ENCODE measurements around the gene ZNF555. TPM values are rescaled to one million over a fixed set of nuclear protein-coding genes. Genes with fewer than 3 reads are reported as not detected.

Gene ZNF555
- total and polyA plus RNA-seq, 2 of the 13 experiments (the other 11 are each of a cell fraction or from before 2014, with no cell fraction given) = 5.0 to 8.0 TPM

- TF ChIP-seq ARID3A (IDR thresholded peaks at IDR 0.05; ENCODE audit: low read depth, low read length) (no peak), CHD2 (IDR thresholded peaks at IDR 0.05; ENCODE audit: low read depth, low read length) (peak; percentile 36; the same call in 1 of the 2 replicates), JUN (CRISPR knock-in tag; IDR thresholded peaks at IDR 0.05) (no peak), MEF2D (CRISPR knock-in tag; IDR thresholded peaks at IDR 0.05) (peak; percentile 65; the same call in 1 of the 2 replicates), ZNF274 (CRISPR knock-in tag; IDR thresholded peaks at IDR 0.05) (no peak; the same call in 1 of the 2 replicates), ZNF362 (CRISPR knock-in tag; IDR thresholded peaks at IDR 0.05; ENCODE audit: borderline replicate concordance) (peak; percentile 51; the same call in 1 of the 2 replicates), TOE1 (CRISPR knock-in tag; IDR thresholded peaks at IDR 0.05) (no peak), BORCS8-MEF2B (CRISPR knock-in tag; IDR thresholded peaks at IDR 0.05) (no peak), XBP1 (CRISPR knock-in tag; IDR thresholded peaks at IDR 0.05) (no peak), ZNF891 (CRISPR knock-in tag; IDR thresholded peaks at IDR 0.05) (peak; percentile 65; the same call in 1 of the 2 replicates), THAP7 (CRISPR knock-in tag; IDR thresholded peaks at IDR 0.05) (no peak), MTERF4 (CRISPR knock-in tag; IDR thresholded peaks at IDR 0.05) (no peak; the same call in 1 of the 2 replicates), HMGA1 (CRISPR knock-in tag; conservative IDR thresholded peaks at IDR 0.05) (no peak), ZNF652 (CRISPR knock-in tag; IDR thresholded peaks at IDR 0.05; ENCODE audit: borderline replicate concordance, low read depth) (no peak), ZBTB26 (CRISPR knock-in tag; IDR thresholded peaks at IDR 0.05; ENCODE audit: borderline replicate concordance) (no peak), NCOA5 (CRISPR knock-in tag; IDR thresholded peaks at IDR 0.05) (no peak), RBM39 (IDR thresholded peaks at IDR 0.05; ENCODE audit: low read depth, low read length, poor library complexity, severe bottlenecking) (peak; percentile 63), ZFP41 (CRISPR knock-in tag; IDR thresholded peaks at IDR 0.05; ENCODE audit: borderline replicate concordance) (no peak), PATZ1 (CRISPR knock-in tag; IDR thresholded peaks at IDR 0.05) (peak; percentile 51), SNRNP70 (IDR thresholded peaks at IDR 0.05; ENCODE audit: low read depth, low read length) (no peak), MYC (CRISPR knock-in tag; IDR thresholded peaks at IDR 0.05; ENCODE audit: borderline replicate concordance) (peak; percentile 88), FOSL2 (CRISPR knock-in tag; IDR thresholded peaks at IDR 0.05) (peak; percentile 55), ZNF30 (CRISPR knock-in tag; IDR thresholded peaks at IDR 0.05) (no peak)
Measured at GRCh38 chr19:2819540-2820111, 21.6 kb upstream of the ZNF555 start, which contains the start of gene ZNF554 (continued).
